CD14-positive monocyte (primary cell): ENCODE results near the gene SSTR5. TPM values are rescaled to one million over a fixed set of nuclear protein-coding genes. Genes with fewer than 3 reads are reported as not detected.

Source experiments
- DNase-seq, 3 donors: peaks; one replicate each; pipeline ENCODE4 v3.0.0-alpha.2; 2011 to 2022
- H2AFZ ChIP-seq: 2 replicates; pipeline ENCODE4 v1.6.0; 2012; ENCODE audit warnings: mild to moderate bottlenecking, low read depth, low read length, inconsistent platforms; ENCODE audit not compliant: insufficient read depth, poor library complexity, severe bottlenecking
- H3K27ac ChIP-seq, 2 donors: 1 replicate in 1 of 2; 2 replicates in 1 of 2; pipeline ENCODE4 v1.5.1; 2012 to 2013; ENCODE audit warnings: low read length in 2 of 2, control low read depth in 1 of 2, inconsistent platforms in 1 of 2, low read depth in 1 of 2, mild to moderate bottlenecking in 1 of 2
- H3K27me3 ChIP-seq, 2 donors: one replicate each; pipeline versions ENCODE4 v1.6.0 to v1.6.1; 2011 to 2013; ENCODE audit warnings: low read length in 2 of 2; ENCODE audit not compliant: control insufficient read depth in 2 of 2, insufficient read depth in 2 of 2
- H3K36me3 ChIP-seq, 2 donors: replicated peaks in 1 of 2; 1 replicate in 1 of 2; 2 replicates in 1 of 2; pipeline versions ENCODE4 v1.5.1 to v1.6.1; 2012 to 2013; ENCODE audit warnings: low read length in 2 of 2, control low read depth in 1 of 2, inconsistent platforms in 1 of 2, mild to moderate bottlenecking in 1 of 2; ENCODE audit not compliant: insufficient read depth in 2 of 2, control insufficient read depth in 1 of 2
- H3K4me1 ChIP-seq, 2 donors: 1 replicate in 1 of 2; 2 replicates in 1 of 2; pipeline versions ENCODE4 v1.5.1 to v1.6.1; 2012 to 2013; ENCODE audit warnings: low read length in 2 of 2, control low read depth in 1 of 2, inconsistent platforms in 1 of 2, mild to moderate bottlenecking in 1 of 2, moderate library complexity in 1 of 2; ENCODE audit not compliant: insufficient read depth in 2 of 2, control insufficient read depth in 1 of 2
- H3K4me2 ChIP-seq: replicated peaks from 2 replicates; pipeline ENCODE3; 2012; ENCODE audit warnings: low read length, moderate library complexity, mild to moderate bottlenecking; ENCODE audit not compliant: poor library complexity, severe bottlenecking; ENCODE audit errors: extremely low read depth
- H3K4me3 ChIP-seq, 3 experiments: fragments of 200-600 bp in 1 of 3; sonication (generic) in 1 of 3; replicated peaks in 1 of 3; 1 replicate in 2 of 3; 2 replicates in 1 of 3; pipeline ENCODE4 v1.5.1; 2011 to 2013; ENCODE audit warnings: low read length in 3 of 3, mild to moderate bottlenecking in 3 of 3, control low read depth in 2 of 3, low read depth in 2 of 3, inconsistent platforms in 1 of 3, moderate library complexity in 1 of 3
- H3K79me2 ChIP-seq: 2 replicates; pipeline ENCODE4 v1.6.0; 2012; ENCODE audit warnings: mild to moderate bottlenecking, control low read depth, inconsistent platforms, low read length, moderate library complexity; ENCODE audit not compliant: insufficient read depth
- H3K9ac ChIP-seq: 2 replicates; pipeline ENCODE4 v1.6.0; 2017; ENCODE audit warnings: low read length, mild to moderate bottlenecking; ENCODE audit not compliant: insufficient read depth, poor library complexity, severe bottlenecking
- H3K9me3 ChIP-seq, 2 donors: replicated peaks in 1 of 2; 1 replicate in 1 of 2; 2 replicates in 1 of 2; pipeline versions ENCODE4 v1.5.1 to v1.6.1; 2012 to 2013; ENCODE audit warnings: low read length in 2 of 2, control low read depth in 1 of 2; ENCODE audit not compliant: control insufficient read depth in 1 of 2, insufficient read depth in 1 of 2
- H4K20me1 ChIP-seq: 2 replicates; pipeline ENCODE4 v1.6.0; 2012; ENCODE audit warnings: mild to moderate bottlenecking, low read length, control low read depth, moderate library complexity; ENCODE audit not compliant: insufficient read depth
- H3K27ac Mint-ChIP-seq, 7 donors: one replicate each; pipeline ENCODE4 v1.8.0; 2020; ENCODE audit warnings: mild to moderate bottlenecking in 7 of 7, mixed read lengths in 7 of 7, moderate library complexity in 6 of 7, inconsistent platforms in 2 of 7
- H3K27me3 Mint-ChIP-seq, 3 donors: one replicate each; pipeline ENCODE4 v1.8.0; 2021 to 2022; ENCODE audit warnings: low read depth in 3 of 3, mild to moderate bottlenecking in 3 of 3, mixed read lengths in 3 of 3, moderate library complexity in 3 of 3, inconsistent platforms in 1 of 3
- H3K36me3 Mint-ChIP-seq, 2 donors: one replicate each; pipeline ENCODE4 v1.8.0; 2020; ENCODE audit warnings: mixed read lengths in 2 of 2, inconsistent platforms in 1 of 2, mild to moderate bottlenecking in 1 of 2
- H3K4me1 Mint-ChIP-seq: one replicate; pipeline ENCODE4 v1.8.0; 2020; ENCODE audit warnings: mild to moderate bottlenecking, mixed read lengths
- H3K4me3 Mint-ChIP-seq, 2 donors: one replicate each; pipeline ENCODE4 v1.8.0; 2020; ENCODE audit warnings: mild to moderate bottlenecking in 2 of 2, mixed read lengths in 2 of 2, moderate library complexity in 1 of 2
- H3K9me3 Mint-ChIP-seq, 7 donors: one replicate each; pipeline ENCODE4 v1.8.0; 2020 to 2022; ENCODE audit warnings: mixed read lengths in 7 of 7, mild to moderate bottlenecking in 6 of 7, moderate library complexity in 6 of 7, inconsistent platforms in 2 of 7
- WGBS: methylation state at CpG from one replicate; pipeline ENCODE4 v1.1.5; 2013; ENCODE audit warnings: missing lambda C conversion rate; ENCODE audit not compliant: insufficient coverage; 5-methylcytosine and 5-hydroxymethylcytosine counted together
- intact Hi-C, 2 donors: fragments of 100-400 bp; cut with micrococcal nuclease; formaldehyde crosslinking; loops; one replicate each; pipeline versions ENCODE4 v1.15.0 to v1.15.1; 2023
- polyA plus RNA-seq, 3 donors: library from polyadenylated mRNA; depleted of rRNA in 1 of 3; unstranded in 2 of 3; stranded (reverse) in 1 of 3; fragments of 300-500 nt in 2 of 3; fragments of >200 nt in 1 of 3; fragmentation: Illumina TruSeq in 2 of 3; gene quantifications; 1 replicate in 2 of 3; 2 replicates in 1 of 3; pipeline ENCODE4 v1.2.3, GENCODE V29; 2012 to 2021
- TF ChIP-seq, protein P1 (sequence below): fragments of 200-600 bp; IDR thresholded peaks from one replicate; pipeline ENCODE4 v1.8.0; 2022; ENCODE audit warnings: antibody characterized with exemption, mild to moderate bottlenecking

Gene SSTR5
- polyA plus RNA-seq, 3 donors: not detected

DNA sequence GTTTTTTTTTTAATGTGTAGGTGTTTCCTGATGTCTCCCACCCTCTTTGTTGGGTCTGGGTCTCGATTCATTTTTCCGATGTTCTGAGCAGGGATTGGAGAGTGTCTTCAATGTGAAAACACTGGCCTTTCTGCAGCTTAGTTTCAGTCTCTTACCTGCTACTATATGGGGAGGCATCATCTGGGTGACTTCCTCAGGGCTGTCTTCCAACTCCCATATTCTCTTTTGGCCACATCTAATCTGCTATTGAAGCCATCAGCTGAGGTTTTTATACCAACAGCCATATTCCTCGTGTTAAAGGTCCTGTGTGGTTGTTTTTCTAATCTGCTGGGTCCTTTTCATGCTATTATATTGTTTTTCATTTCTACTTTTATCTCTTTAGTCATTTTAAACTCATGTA lies 13.2 kb upstream of the SSTR5 start:
- Histone ChIP-seq H3K9ac (no peak overlapping the region), H3K27me3 (no peaks in the 10 kb centered on the region), H3K79me2 (no peaks in the 10 kb centered on the region), H4K20me1 (no peaks in the 10 kb centered on the region), H3K27ac (no peak overlapping the region), H3K9me3 (peaks cover 0 to 24% of the 10 kb centered on the region in 2 donors), H3K4me2 (no peak overlapping the region), H2AFZ (no peak overlapping the region), H3K4me3 (no peak overlapping the region), H3K36me3 (no peaks in the 10 kb centered on the region), H3K4me1 (no peaks in the 10 kb centered on the region)
- Mint-ChIP-seq H3K4me1 (no peaks in the 10 kb centered on the region), H3K9me3 (peaks cover 9 to 26% (median 13%) of the 10 kb centered on the region in 7 donors), H3K27me3 (peaks cover 4 to 17% (median 4%) of the 10 kb centered on the region in 3 donors), H3K36me3 (no peaks in the 10 kb centered on the region), H3K27ac (no peak overlapping the region), H3K4me3 (no peak overlapping the region)
- TF ChIP-seq, protein P1, sequence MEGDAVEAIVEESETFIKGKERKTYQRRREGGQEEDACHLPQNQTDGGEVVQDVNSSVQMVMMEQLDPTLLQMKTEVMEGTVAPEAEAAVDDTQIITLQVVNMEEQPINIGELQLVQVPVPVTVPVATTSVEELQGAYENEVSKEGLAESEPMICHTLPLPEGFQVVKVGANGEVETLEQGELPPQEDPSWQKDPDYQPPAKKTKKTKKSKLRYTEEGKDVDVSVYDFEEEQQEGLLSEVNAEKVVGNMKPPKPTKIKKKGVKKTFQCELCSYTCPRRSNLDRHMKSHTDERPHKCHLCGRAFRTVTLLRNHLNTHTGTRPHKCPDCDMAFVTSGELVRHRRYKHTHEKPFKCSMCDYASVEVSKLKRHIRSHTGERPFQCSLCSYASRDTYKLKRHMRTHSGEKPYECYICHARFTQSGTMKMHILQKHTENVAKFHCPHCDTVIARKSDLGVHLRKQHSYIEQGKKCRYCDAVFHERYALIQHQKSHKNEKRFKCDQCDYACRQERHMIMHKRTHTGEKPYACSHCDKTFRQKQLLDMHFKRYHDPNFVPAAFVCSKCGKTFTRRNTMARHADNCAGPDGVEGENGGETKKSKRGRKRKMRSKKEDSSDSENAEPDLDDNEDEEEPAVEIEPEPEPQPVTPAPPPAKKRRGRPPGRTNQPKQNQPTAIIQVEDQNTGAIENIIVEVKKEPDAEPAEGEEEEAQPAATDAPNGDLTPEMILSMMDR: no peak
- WGBS: no CpG with 5 or more reads among the region's 3 CpGs
- intact Hi-C loops: no loop called here
- no peak for DNase-seq

DNA sequence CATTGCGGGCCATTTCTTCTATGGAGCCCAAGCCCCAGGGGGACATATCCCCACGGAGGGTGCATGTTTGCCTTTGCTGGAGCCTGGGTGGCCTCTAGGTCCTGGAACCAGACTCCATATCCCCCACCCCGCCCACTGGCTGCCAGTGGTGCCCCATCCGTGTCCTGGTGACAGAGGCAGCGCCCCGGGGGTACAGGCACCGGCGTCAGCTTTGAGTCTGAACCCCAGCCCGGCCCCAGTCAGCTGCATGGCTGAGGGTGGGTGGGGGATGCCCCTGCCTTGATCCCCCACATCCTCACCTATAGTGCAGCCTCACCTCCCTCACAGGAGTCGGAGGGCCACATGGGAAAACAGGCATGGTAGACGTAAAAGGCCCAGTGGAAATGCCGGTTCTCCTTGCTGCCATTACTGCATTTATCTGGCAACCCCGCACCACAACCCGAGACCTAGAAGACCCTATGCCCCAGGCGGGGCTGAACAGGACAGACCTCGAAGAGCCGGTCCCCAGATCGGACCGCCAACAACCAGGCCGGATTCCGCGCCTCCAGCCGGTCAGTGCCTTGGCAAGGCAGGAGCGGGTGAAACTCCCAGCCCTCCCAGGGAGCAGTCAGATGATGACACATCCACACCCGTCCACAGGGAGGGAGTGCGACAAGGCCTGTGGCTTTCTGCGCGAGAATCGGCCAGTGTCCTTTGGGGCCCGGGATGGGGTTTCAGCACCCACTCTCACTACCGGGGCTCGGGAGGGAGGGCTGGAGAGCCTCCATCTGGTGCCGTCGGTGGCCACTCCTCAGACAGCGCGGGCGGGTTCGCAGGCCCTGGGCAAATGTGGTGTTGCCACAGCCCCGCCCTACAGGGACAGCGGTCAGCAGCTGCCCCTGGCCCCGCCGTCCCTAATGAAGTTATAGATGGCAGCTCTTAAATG lies 11.9 kb upstream of the SSTR5 start:
- no peaks in the 10 kb centered on the region for H3K4me1 ChIP-seq
- peaks cover 0 to 5% of the 10 kb centered on the region in 2 donors for H3K27me3 ChIP-seq
- TF ChIP-seq, protein P1: no peak
- H3K4me3 Mint-ChIP-seq: no peak overlapping the region
- no peaks in the 10 kb centered on the region for H3K4me1 Mint-ChIP-seq
- H3K27me3 Mint-ChIP-seq: peaks cover 10 to 28% (median 10%) of the 10 kb centered on the region in 3 donors
- H3K27ac Mint-ChIP-seq: no peak overlapping the region
- H3K9me3 ChIP-seq: peaks cover 0 to 24% of the 10 kb centered on the region in 2 donors
- WGBS: 89% methylated on average over 32 of the region's 42 CpGs
- intact Hi-C loops: no loop called here
- DNase-seq: no peak
- H4K20me1 ChIP-seq: no peaks in the 10 kb centered on the region
- no peak overlapping the region for H3K9ac ChIP-seq
- no peak overlapping the region for H3K4me2 ChIP-seq
- no peak overlapping the region for H3K27ac ChIP-seq
- no peaks in the 10 kb centered on the region for H3K36me3 Mint-ChIP-seq
- H3K9me3 Mint-ChIP-seq: peaks cover 9 to 26% (median 13%) of the 10 kb centered on the region in 7 donors
- H3K36me3 ChIP-seq: no peaks in the 10 kb centered on the region
- no peak overlapping the region for H2AFZ ChIP-seq
- no peaks in the 10 kb centered on the region for H3K79me2 ChIP-seq
- H3K4me3 ChIP-seq: no peak overlapping the region
